Measurements from ENCODE around the gene ARMH3.
"Not testable (repeated sequence)": the region's sequence is repeated elsewhere in the genome, so short reads cannot be mapped to it uniquely, and the experiment has no call there.

The ARMH3 gene

GRCh38 chr10:102055647-102056419, at the start of gene ARMH3:
ARMH3 (minus strand) TSS chr10:102056173; CDS start chr10:102040114, 16,059 bp downstream.
- peak; percentile 70 to 86 (median 82) for DNase-seq

GRCh38 chr10:102102421-102102820, 46.4 kb upstream of the ARMH3 start:
- DNase-seq: no peak

- no peak for DNase-seq
Measured at GRCh38 chr10:102101152-102101551, 45.2 kb upstream of the ARMH3 start.

GRCh38 chr10:102096449-102096848, 40.5 kb upstream of the ARMH3 start:
- DNase-seq: no peak

- no peak for DNase-seq
Measured at GRCh38 chr10:102090772-102091171, 34.8 kb upstream of the ARMH3 start.

GRCh38 chr10:102086196-102086595, 30.2 kb upstream of the ARMH3 start:
- DNase-seq: no peak

- DNase-seq: no peak
Measured at GRCh38 chr10:102085336-102085735, 29.4 kb upstream of the ARMH3 start.

- DNase-seq: no peak
Measured at GRCh38 chr10:102083541-102083940, 27.6 kb upstream of the ARMH3 start.

GRCh38 chr10:102072673-102073527, 16.9 kb upstream of the ARMH3 start:
- DNase-seq: peak; percentile 26 to 79 (median 67)

- DNase-seq: no peak
Measured at GRCh38 chr10:102069071-102069470, 13.1 kb upstream of the ARMH3 start.

- no peak for DNase-seq
Measured at GRCh38 chr10:102068216-102068615, 12.2 kb upstream of the ARMH3 start.

- DNase-seq: no peak
Measured at GRCh38 chr10:102067091-102067916, 11.3 kb upstream of the ARMH3 start.

GRCh38 chr10:102066399-102067088, 10.6 kb upstream of the ARMH3 start:
- DNase-seq: no peak

- DNase-seq: peak in 2 of 6 experiments; percentile 7 to 40
Measured at GRCh38 chr10:102065561-102066398, 9.8 kb upstream of the ARMH3 start.

GRCh38 chr10:102064868-102065560, 9.0 kb upstream of the ARMH3 start, which contains the start of gene HPS6:
HPS6 (plus strand) TSS chr10:102065349; CDS start chr10:102065475, 126 bp downstream.
- DNase-seq: peak; percentile 67 to 82 (median 76)

GRCh38 chr10:102064503-102064867, 8.5 kb upstream of the ARMH3 start:
- no peak for DNase-seq

- DNase-seq: no peak
Measured at GRCh38 chr10:102059987-102060386, 4.0 kb upstream of the ARMH3 start.

GRCh38 chr10:102054881-102055646, 909 bp downstream of the ARMH3 start:
- DNase-seq: not testable (repeated sequence)

GRCh38 chr10:102046095-102046494, 9.9 kb downstream of the ARMH3 start:
- DNase-seq: no peak

- DNase-seq: no peak
Measured at GRCh38 chr10:102045292-102045691, 10.7 kb downstream of the ARMH3 start.
